ENCODE data around the gene IL4I1. TPM values are rescaled to one million over a fixed set of nuclear protein-coding genes. Genes with fewer than 3 reads are reported as not detected.

The IL4I1 gene
- total and polyA plus RNA-seq, 2 donors (not counting 1 experiment from before 2014, with no cell fraction given), result 0.48 to 3.1 TPM

DNA sequence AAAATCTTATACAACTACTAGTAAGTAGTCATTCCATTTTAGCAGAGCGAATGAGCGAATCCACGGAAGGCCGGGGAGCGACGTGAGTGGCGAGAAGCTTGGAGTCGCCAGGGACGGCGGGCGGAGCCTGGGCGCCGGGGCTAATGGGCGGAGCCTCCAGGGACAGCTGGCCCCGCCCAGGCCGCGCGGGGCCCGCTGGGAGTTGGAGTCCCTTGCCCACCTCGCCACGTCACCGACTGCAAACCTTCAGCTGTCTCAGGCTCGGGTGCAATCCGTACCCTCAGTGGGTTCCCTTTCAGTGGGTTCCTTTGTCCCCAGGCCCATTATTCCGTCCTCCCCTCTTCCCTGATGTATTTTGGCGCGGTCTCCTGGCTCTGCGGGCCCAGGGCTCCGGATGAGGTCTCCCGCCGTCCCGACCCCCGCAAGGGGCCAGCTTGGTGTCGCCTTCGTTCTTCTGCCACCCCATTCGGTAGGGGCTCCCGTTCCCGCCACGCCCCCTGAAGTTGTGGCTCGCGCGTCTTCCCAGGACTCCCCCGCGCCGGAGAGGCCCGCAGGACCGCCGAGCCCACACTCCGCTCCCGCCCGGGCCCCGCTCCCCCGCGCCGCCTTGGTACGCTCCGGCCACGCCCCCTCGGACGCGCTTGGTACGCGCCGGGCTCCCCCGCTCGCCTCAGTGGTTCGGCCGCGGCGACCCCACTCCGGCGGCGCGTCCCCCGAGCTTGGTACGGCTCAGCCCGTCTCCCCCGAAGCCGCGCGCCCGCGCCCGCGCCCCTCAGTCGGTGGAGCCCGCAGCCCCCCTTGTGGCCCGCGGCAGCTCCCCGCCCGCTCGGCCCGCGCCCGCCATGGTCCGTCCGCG, 46.0 kb downstream of the IL4I1 start, which contains the start of gene PTOV1:
Gene PTOV1 (plus strand): TSS at position 673 of the 856 bp plus-strand sequence.
- Histone ChIP-seq H3K27ac (ENCODE audit: low read length in 2 of 2) (peak within 1 kb of the TSS; percentile 91 to 95), H3K27me3 (replicated peaks in 1 of 4; ENCODE audit: control extremely low read depth in 1 of 4, control insufficient read depth in 3 of 4, insufficient read depth in 4 of 4, low read length in 3 of 4) (no peaks in the 10 kb centered on the region), H3K9ac (ENCODE audit: low read length) (peak within 1 kb of the TSS; percentile 96), H3K4me2 (replicated peaks; ENCODE audit: low read depth, low read length, poor library complexity, severe bottlenecking) (peak within 1 kb of the TSS; percentile 83), H3K36me3 (replicated peaks in 1 of 2; ENCODE audit: control extremely low read depth in 1 of 2, control insufficient read depth in 1 of 2, extremely low read depth in 1 of 2, insufficient read depth in 2 of 2, low read length in 1 of 2) (peaks cover 0 to 10% of the 10 kb centered on the region in 2 experiments), H4K20me1 (ENCODE audit: control insufficient read depth, insufficient read depth, low read length, poor library complexity, severe bottlenecking) (peaks cover 41% of the 10 kb centered on the region), H3K79me2 (ENCODE audit: control insufficient read depth, insufficient read depth, low read length) (peaks cover 35% of the 10 kb centered on the region), H3K4me3 (ENCODE audit: control extremely low read depth in 1 of 5, extremely low read depth in 1 of 5, insufficient read depth in 1 of 5, low read depth in 2 of 5, low read length in 4 of 5) (peak within 1 kb of the TSS; percentile 73 to 95 (median 89)), H3K4me1 (ENCODE audit: control insufficient read depth in 2 of 2, insufficient read depth in 2 of 2, low read length in 2 of 2) (peaks cover 30 to 49% of the 10 kb centered on the region in 2 donors), H2AFZ (ENCODE audit: insufficient read depth, low read depth, low read length, poor library complexity, severe bottlenecking) (peak within 1 kb of the TSS; percentile 85), H3K9me3 (ENCODE audit: control extremely low read depth in 1 of 3, control insufficient read depth in 2 of 3, insufficient read depth in 1 of 3, low read length in 2 of 3) (peaks cover 0 to 6% (median 0%) of the 10 kb centered on the region in 3 donors)
- Mint-ChIP-seq H3K4me3 (peak within 1 kb of the TSS; percentile 93), H3K9me3 (ENCODE audit: insufficient read depth) (no peaks in the 10 kb centered on the region), H3K27ac (peak within 1 kb of the TSS; percentile 98), H3K27me3 (no peaks in the 10 kb centered on the region), H3K4me1 (peaks cover 48% of the 10 kb centered on the region)
- ChIA-PET CTCF (interaction anchor here (0.7 to 1.4 kb wide), 8 partner anchors 9 to 43 kb away, joined by 3 to 5 read pairs (median 4); partner anchors contain the start of genes AKT1S1, FUZ and TBC1D17), POLR2A (interaction anchor here (0.9 to 4.8 kb wide), 12 partner anchors 8 to 260 kb away, joined by 3 to 40 read pairs (median 6); partner anchors contain the start of genes AKT1S1, AP2A1, FUZ and MED25)
- intact Hi-C loops (cut with micrococcal nuclease), result loop anchor here (1.0 kb wide), 5 partner anchors 17 to 84 kb away; partner anchors contain the start of genes FUZ, MED25 and PNKP
- DNase-seq (peak; percentile 93), ATAC-seq (ENCODE audit: low read depth) (peak; percentile 82)
- TF ChIP-seq EZH2 (IDR thresholded peaks at IDR 0.05; ENCODE audit: borderline replicate concordance, insufficient read depth, low read depth, low read length, poor library complexity, severe bottlenecking), result no peak
- TF ChIP-seq, protein P1, sequence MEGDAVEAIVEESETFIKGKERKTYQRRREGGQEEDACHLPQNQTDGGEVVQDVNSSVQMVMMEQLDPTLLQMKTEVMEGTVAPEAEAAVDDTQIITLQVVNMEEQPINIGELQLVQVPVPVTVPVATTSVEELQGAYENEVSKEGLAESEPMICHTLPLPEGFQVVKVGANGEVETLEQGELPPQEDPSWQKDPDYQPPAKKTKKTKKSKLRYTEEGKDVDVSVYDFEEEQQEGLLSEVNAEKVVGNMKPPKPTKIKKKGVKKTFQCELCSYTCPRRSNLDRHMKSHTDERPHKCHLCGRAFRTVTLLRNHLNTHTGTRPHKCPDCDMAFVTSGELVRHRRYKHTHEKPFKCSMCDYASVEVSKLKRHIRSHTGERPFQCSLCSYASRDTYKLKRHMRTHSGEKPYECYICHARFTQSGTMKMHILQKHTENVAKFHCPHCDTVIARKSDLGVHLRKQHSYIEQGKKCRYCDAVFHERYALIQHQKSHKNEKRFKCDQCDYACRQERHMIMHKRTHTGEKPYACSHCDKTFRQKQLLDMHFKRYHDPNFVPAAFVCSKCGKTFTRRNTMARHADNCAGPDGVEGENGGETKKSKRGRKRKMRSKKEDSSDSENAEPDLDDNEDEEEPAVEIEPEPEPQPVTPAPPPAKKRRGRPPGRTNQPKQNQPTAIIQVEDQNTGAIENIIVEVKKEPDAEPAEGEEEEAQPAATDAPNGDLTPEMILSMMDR (IDR thresholded peaks at IDR 0.05), result no peak
- 2% methylated on average over 97 of the region's 98 CpGs for WGBS (ENCODE audit: insufficient coverage)

All from B cell (primary cell).